ENCODE results near the gene SNX14. TPM values are rescaled to one million over a fixed set of nuclear protein-coding genes. Genes with fewer than 3 reads are reported as not detected.
A peak's percentile ranks its signal among the peaks of the same experiment; 100 is the strongest.
"Not testable (repeated sequence)": the region's sequence is repeated elsewhere in the genome, so short reads cannot be mapped to it uniquely, and the experiment has no call there.

The SNX14 gene
- total and polyA plus RNA-seq, 7 donors = 13.4 to 29.9 (median 17.5) TPM

DNA sequence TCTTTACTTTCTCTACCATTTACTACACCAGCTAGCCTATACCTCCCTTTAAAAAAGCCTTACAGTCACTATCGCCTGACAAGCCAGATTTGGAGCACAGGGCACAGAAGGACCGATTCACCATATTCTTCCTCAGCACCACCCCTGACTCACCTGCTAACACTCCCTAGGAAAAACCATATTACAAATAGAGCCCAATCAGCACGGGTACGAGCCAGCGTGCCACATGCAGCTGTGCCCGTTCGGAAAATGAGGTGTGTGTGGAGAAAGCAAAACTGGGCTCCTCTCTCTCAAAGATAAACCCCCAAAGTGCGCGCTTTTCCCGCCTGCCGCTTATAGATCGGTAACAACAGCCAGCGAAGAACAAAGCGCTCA is 47.9 kb upstream of the SNX14 start:
- intact Hi-C loops (cut with DNase I) = loop anchor here (2.0 to 5.0 kb wide), 2 partner anchors 45 to 49 kb away; partner anchors contain the start of gene SNX14 (in 1 of the 2)
- Histone ChIP-seq H3K9me3 (no peaks in the 10 kb centered on the region), H3K27ac (peak overlapping the region; percentile 97), H3K36me3 (ENCODE audit: insufficient read depth in 1 of 2, low read depth in 1 of 2) (peaks cover 4 to 48% of the 10 kb centered on the region in 2 donors), H3K4me3 (peak overlapping the region; percentile 87), H3K4me1 (peaks cover 49% of the 10 kb centered on the region), H3K27me3 (ENCODE audit: insufficient read depth in 3 of 3, low read length in 2 of 3) (no peaks in the 10 kb centered on the region)
- no peak for ATAC-seq
- TF ChIP-seq, protein P1, sequence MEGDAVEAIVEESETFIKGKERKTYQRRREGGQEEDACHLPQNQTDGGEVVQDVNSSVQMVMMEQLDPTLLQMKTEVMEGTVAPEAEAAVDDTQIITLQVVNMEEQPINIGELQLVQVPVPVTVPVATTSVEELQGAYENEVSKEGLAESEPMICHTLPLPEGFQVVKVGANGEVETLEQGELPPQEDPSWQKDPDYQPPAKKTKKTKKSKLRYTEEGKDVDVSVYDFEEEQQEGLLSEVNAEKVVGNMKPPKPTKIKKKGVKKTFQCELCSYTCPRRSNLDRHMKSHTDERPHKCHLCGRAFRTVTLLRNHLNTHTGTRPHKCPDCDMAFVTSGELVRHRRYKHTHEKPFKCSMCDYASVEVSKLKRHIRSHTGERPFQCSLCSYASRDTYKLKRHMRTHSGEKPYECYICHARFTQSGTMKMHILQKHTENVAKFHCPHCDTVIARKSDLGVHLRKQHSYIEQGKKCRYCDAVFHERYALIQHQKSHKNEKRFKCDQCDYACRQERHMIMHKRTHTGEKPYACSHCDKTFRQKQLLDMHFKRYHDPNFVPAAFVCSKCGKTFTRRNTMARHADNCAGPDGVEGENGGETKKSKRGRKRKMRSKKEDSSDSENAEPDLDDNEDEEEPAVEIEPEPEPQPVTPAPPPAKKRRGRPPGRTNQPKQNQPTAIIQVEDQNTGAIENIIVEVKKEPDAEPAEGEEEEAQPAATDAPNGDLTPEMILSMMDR (IDR thresholded peaks at IDR 0.05) = no peak
- DNase-seq = no peak
- 0 to 2% (median 1%) methylated on average over 14 of the region's 14 CpGs for WGBS, 3 donors

DNA sequence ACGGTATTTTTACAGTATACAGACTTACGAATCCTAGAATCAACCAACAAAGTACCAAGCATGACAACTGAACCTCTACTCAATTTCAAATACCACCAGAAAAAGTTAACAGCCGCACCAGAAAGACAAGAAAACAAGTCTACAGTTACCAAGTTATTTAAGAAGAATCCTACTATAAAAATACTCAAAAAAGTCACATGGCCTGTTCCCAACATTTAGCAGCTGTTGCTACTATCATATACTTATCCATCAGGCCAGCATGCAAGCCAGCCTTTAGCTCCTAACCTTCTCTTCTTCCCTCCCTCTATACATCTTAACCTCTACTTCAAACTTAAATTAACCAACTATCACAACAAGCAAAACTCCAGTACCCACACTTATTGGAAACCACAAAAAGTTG is 47.2 kb upstream of the SNX14 start:
- Histone ChIP-seq H3K27me3 (ENCODE audit: insufficient read depth in 3 of 3, low read length in 2 of 3) (no peaks in the 10 kb centered on the region), H3K4me3 (peak overlapping the region; percentile 87), H3K27ac (peak overlapping the region; percentile 97), H3K4me1 (peaks cover 50% of the 10 kb centered on the region), H3K9me3 (no peaks in the 10 kb centered on the region), H3K36me3 (ENCODE audit: insufficient read depth in 1 of 2, low read depth in 1 of 2) (peaks cover 4 to 55% of the 10 kb centered on the region in 2 donors)
- DNase-seq = no peak
- intact Hi-C loops (cut with DNase I) = loop anchor here (2.0 to 5.0 kb wide), 2 partner anchors 44 to 49 kb away; partner anchors contain the start of gene SNX14 (in 1 of the 2)
- no peak for ATAC-seq
- TF ChIP-seq, protein P1 (IDR thresholded peaks at IDR 0.05) = no peak
- WGBS, 3 donors = 21 to 27% (median 23%) methylated on average over 3 of the region's 3 CpGs

DNA sequence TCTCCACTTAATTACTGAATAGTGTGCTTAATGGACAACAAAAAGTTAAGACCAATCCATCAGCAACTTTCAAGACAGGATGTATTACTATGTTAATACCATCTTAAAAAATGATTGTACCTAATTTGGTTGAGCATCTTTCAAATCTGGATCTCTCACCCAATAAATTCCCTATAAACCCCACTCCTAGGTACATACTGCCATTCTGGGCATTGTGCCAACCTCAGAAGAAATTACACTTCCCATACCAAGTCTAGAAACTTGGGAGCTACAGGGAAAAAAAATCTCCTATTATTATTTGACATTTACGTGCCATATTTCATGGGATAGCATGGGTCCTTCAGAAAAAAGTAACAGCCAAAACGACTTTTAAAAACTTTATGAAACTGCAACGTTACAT is 43.9 kb upstream of the SNX14 start:
- H3K36me3 ChIP-seq (ENCODE audit: insufficient read depth in 1 of 2, low read depth in 1 of 2) = peaks cover 4 to 88% of the 10 kb centered on the region in 2 donors
- H3K4me1 ChIP-seq = peaks cover 60% of the 10 kb centered on the region
- WGBS, 3 donors = 51 to 78% (median 67%) methylated on average over 3 of the region's 3 CpGs
- TF ChIP-seq, protein P1 (IDR thresholded peaks at IDR 0.05) = no peak
- no peak for ATAC-seq
- H3K9me3 ChIP-seq = no peaks in the 10 kb centered on the region
- DNase-seq = no peak
- H3K27ac ChIP-seq = no peak overlapping the region
- intact Hi-C loops (cut with DNase I) = no loop called here
- H3K4me3 ChIP-seq = no peak overlapping the region
- no peaks in the 10 kb centered on the region for H3K27me3 ChIP-seq (ENCODE audit: insufficient read depth in 3 of 3, low read length in 2 of 3)

DNA sequence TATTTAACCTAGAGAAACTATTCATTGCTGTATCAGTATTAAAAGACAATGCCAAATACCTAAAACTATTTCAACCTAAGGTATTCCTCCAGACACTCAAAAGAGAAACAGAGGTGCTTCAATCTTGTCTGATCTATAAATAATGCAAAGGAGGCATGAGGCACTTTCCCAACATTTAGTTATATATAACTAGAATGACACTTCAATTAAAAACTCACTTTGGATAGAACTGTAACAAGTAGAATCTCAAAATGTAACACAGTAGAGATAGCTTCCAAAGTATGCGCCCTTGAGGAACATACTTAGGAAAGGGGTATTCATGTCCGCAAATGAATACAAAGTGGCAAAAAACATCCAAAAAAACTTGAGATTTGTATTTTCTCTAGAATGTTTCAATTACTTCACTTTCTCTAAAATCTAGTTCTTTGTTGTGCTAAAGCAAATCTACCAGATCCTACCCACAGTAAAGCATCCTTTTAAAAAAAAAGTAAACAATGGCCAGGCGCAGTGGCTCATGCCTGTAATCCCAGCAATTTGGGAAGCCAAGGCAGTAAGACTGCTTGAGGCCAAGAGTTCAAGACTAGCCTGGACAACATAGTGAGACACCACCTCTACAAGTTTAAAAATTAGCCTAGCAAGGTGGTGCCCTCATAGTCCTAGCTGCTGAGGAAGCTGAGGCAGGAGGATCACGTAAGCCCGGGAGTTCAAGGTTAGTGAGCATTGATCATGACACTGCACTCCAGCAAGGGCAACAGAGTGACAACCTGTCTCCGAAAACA is 38.7 kb upstream of the SNX14 start:
- intact Hi-C loops (cut with DNase I) = no loop called here
- peak in 2 of 4 donors; percentile 68 to 74 for ATAC-seq
- 90 to 99% (median 94%) methylated on average over 6 of the region's 6 CpGs for WGBS, 3 donors
- Histone ChIP-seq H3K9me3 (no peaks in the 10 kb centered on the region), H3K4me1 (peaks cover 47% of the 10 kb centered on the region), H3K27ac (peak overlapping the region; percentile 25), H3K4me3 (no peak overlapping the region), H3K27me3 (ENCODE audit: insufficient read depth in 3 of 3, low read length in 2 of 3) (no peaks in the 10 kb centered on the region), H3K36me3 (ENCODE audit: insufficient read depth in 1 of 2, low read depth in 1 of 2) (peaks cover 7 to 100% of the 10 kb centered on the region in 2 donors)
- TF ChIP-seq, protein P1 (IDR thresholded peaks at IDR 0.05) = no peak
- DNase-seq = no peak

DNA sequence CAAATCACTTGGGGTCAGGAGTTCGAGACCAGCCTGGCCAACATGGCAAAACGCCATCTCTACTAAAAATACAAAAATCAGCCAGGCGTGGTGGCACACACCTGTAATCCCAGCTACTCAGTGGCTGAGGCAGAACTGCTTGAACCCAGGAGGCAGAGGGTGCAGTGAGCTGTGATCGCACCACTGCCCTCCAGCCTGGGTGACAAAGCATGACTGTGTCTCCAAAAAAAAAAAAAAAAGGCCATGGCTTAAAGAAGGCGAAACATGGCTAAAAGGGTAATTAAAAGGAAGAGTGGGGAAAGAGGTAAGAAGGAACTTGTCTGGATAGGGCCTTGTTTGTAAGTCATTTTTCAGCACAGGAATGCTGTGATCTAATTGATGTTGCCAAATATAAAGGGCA is 37.5 kb upstream of the SNX14 start:
- H3K4me1 ChIP-seq = peaks cover 49% of the 10 kb centered on the region
- H3K27me3 ChIP-seq (ENCODE audit: insufficient read depth in 3 of 3, low read length in 2 of 3); intact Hi-C loops (cut with DNase I); H3K9me3 ChIP-seq; DNase-seq; H3K4me3 ChIP-seq: not testable (repeated sequence)
- peaks cover 7 to 100% of the 10 kb centered on the region in 2 donors for H3K36me3 ChIP-seq (ENCODE audit: insufficient read depth in 1 of 2, low read depth in 1 of 2)
- WGBS, 3 donors = 93% methylated on average over 5 of the region's 5 CpGs
- peak overlapping the region; percentile 31 for H3K27ac ChIP-seq
- ATAC-seq = peak in 3 of 4 donors; percentile 12 to 23 (median 13)

Data from psoas muscle (tissue), 8 donors.